ENCODE results near the gene UBE2S. TPM values are rescaled to one million over a fixed set of nuclear protein-coding genes. Genes with fewer than 3 reads are reported as not detected.

The UBE2S gene
- total RNA-seq, 1 experiment from 2014 or later, result 380 TPM

DNA sequence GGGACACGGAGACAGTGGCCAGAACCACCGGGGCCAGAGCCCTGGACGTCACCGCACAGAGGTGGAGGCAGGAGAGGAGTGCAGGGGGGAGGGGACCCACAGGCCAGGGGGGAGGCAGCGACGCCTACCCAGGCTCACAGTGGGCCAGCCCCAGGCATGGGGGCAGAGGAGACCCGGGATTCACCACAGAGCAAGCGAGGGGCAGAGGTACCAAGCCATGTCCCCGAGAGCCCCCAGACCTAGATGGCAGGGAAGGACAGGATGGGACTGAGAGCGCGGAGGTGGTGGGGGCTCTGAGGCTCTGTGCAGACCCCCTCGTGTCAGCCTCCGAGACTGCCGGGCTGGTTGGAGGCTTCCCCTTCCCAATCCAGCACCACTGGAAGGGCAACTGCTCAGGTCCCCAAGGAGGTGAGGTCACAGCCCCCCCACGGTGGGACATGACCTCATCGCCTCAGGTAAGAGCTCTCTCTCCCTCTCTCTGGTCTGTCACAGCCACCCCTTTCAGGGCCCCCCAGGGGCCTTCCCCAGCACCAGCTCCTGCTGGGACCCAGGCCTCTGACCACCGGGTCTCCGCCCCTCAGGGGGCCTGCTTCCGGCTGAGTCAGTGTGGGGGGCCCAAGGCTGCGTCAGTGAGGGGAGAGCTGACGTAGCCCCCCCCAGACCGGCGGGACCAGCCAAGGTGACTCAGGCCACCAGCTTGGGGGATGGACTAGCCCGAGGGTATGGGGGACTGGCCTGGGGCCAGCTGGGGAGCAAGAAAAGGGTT is 35.1 kb downstream of the UBE2S start:
- peak; percentile 73 for DNase-seq

DNA sequence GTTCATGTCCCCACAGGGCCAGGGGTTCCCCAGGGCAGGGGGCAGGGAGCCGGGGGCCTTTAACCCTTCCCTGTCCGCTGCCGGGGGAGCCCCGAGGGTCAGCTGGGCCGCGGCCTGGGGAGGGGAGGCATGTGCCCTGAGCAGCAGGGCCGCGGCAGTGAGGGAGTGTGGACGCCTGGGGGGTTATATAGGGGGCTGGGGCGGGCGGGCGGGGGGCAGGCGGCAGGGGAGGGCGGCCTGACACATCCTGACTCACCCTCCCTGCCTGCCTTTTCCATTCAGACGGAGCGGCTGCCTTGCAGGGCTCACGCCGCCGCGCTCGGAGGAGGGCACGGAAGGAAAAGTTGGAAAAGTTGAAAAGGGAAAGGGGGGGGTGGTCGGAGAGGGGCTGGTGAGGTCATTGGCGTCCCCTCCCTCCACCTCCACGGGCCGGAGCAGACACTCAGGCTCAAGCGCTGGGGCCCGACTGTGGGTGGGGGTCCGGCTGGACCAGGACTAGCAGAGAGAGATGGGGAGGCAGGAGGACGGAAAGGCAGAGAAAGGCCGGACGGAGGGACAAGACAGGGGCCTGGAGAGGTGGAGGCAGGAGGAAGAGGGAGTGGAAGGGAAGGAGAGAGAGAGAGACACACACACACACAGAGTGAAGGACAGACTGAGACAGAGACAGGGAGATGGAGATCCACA is 37.1 kb downstream of the UBE2S start, which contains the start of gene IL11:
IL11 (minus strand) TSS at position 159 of the 684 bp plus-strand sequence; CDS start at position 6, 153 bp downstream.
- H3K36me3 ChIP-seq (replicated peaks; ENCODE audit: control insufficient read depth, insufficient read depth, low read length), result no peaks in the 10 kb centered on the region
- H3K27me3 ChIP-seq (ENCODE audit: control insufficient read depth, insufficient read depth, low read length), result peaks cover 36% of the 10 kb centered on the region
- peak within 1 kb of the TSS; percentile 59 for H3K4me3 ChIP-seq (ENCODE audit: insufficient read depth, low read depth, low read length)
- DNase-seq, result no peak

More for the DNA sequence above, 35.1 kb downstream of the UBE2S start:
- Histone ChIP-seq H3K27me3 (ENCODE audit: control insufficient read depth, insufficient read depth, low read length) (peaks cover 39% of the 10 kb centered on the region), H3K4me3 (ENCODE audit: insufficient read depth, low read depth, low read length) (no peak overlapping the region), H3K36me3 (replicated peaks; ENCODE audit: control insufficient read depth, insufficient read depth, low read length) (no peaks in the 10 kb centered on the region)

DNA sequence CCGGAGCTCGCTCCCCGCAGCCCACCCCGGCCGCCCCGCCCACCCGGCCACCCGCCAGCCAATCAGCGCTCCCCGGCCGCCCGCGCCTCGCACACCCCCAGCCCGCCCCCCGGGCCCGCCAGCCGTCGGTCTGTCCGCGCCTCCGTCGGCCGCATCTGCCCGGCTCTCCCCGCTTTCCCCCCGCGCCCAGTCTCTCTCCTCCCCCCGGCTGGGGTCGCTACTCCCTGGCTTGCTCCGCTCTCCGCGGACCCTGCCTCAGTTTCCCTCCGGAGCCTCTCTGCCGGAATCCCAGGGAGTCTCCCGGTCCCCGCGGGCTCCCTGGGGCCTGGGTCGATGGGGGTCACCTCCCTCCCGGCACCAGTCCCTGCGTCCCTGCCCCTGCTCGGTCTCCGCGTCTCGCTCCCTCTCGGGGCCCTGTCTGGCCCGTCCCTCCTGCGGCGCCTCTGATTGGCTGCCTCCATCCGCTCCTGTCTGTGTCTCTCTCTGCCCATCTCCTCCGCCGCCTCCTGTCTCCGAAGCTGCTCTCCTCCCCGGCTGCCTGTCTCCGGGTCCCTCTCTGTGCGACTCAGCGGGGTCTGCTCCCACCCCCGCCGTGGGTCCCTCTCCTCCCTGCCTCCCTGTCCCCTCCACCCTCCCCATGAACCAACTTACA is 37.8 kb downstream of the UBE2S start:
- Histone ChIP-seq H3K27me3 (ENCODE audit: control insufficient read depth, insufficient read depth, low read length) (peaks cover 36% of the 10 kb centered on the region), H3K36me3 (replicated peaks; ENCODE audit: control insufficient read depth, insufficient read depth, low read length) (no peaks in the 10 kb centered on the region)
- DNase-seq, result peak; percentile 99

DNA sequence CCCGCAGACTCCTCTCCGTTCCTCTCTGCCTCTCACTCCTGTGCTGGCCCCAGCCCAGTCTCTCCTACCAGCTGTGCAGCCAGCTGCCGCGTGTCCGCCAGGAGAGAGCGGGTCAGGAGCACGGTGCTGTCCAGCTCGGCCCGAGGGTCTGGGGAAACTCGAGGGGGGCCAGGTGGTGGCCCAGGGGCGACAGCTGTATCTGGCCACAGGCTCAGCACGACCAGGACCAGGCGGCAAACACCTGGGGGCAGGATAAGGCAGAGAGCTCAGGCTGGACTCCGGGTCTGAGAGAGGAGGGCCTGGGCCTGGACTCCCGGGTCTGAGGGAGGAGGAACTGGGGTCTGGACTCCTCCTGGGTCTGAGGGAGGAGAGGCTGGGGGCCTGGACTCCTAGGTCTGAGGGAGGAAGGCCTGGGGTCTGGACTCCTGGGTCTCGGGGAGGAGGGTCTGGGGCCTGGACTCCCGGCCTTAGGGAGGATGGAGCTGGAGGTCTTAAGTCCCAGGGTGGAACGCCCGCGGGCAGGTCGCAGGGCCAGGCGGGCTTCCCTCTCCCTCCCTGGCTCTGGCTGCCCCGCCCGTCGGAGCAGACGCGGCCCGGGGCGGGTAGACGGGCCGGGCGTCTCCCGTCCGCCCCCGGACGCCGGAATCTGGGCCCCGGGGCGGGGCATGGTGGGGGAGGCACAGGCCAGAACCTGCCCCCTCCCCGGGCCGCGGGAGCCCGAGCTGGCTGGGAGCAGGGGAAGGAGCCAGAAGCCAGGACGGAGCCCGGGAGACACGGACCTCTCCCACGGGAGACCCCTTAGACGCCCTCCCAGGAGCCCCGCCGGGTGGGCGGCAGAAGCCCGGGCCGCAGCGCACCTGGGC is 38.7 kb downstream of the UBE2S start:
- no peaks in the 10 kb centered on the region for H3K36me3 ChIP-seq (replicated peaks; ENCODE audit: control insufficient read depth, insufficient read depth, low read length)
- H3K27me3 ChIP-seq (ENCODE audit: control insufficient read depth, insufficient read depth, low read length), result peaks cover 36% of the 10 kb centered on the region
- peak overlapping the region; percentile 59 for H3K4me3 ChIP-seq (ENCODE audit: insufficient read depth, low read depth, low read length)
- DNase-seq, result peak; percentile 92

More for the DNA sequence above, 37.8 kb downstream of the UBE2S start:
- H3K4me3 ChIP-seq (ENCODE audit: insufficient read depth, low read depth, low read length), result peak overlapping the region; percentile 59

DNA sequence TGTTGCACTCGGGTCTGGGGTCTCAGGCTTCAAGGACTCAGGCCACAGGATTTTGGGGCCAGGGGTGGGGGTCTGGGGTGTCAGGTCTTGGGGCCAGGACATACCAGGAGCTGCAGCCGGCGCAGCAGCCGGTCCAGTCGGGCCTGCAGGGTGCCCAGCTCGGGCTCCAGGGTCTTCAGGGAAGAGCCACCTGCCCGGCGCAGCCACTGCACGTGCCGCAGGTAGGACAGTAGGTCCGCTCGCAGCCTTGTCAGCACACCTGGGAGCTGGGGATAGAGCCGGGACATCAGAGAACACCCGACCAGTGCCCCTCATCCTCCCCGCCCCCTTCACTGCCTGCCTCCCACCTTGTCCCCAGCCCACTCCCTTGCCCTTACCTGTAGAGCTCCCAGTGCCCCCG is 39.5 kb downstream of the UBE2S start:
- H3K27me3 ChIP-seq (ENCODE audit: control insufficient read depth, insufficient read depth, low read length), result peaks cover 36% of the 10 kb centered on the region
- no peak overlapping the region for H3K4me3 ChIP-seq (ENCODE audit: insufficient read depth, low read depth, low read length)
- no peaks in the 10 kb centered on the region for H3K36me3 ChIP-seq (replicated peaks; ENCODE audit: control insufficient read depth, insufficient read depth, low read length)
- DNase-seq, result no peak

DNA sequence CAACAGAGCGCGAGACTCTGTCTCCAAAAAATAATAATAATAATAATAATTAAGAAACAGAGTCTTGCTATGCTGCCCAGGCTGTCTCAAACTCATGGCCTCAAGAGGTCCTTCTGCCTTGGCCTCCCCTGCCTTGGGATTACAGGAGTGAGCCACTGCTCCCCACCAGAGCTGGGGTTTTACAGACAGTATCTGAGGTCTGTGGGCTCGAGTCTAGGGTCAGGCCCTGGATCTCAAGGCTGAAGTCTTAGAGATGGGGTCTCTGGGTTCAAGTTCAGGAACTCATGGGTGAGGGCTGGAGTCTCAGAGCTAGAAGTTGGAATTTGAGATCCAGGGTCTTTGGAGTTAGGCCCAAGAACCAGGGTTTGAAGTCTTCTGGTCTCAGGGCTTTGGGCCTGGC is 40.8 kb downstream of the UBE2S start:
- no peaks in the 10 kb centered on the region for H3K36me3 ChIP-seq (replicated peaks; ENCODE audit: control insufficient read depth, insufficient read depth, low read length)
- no peak for DNase-seq
- H3K4me3 ChIP-seq (ENCODE audit: insufficient read depth, low read depth, low read length), result no peak overlapping the region
- H3K27me3 ChIP-seq (ENCODE audit: control insufficient read depth, insufficient read depth, low read length), result peaks cover 30% of the 10 kb centered on the region

DNA sequence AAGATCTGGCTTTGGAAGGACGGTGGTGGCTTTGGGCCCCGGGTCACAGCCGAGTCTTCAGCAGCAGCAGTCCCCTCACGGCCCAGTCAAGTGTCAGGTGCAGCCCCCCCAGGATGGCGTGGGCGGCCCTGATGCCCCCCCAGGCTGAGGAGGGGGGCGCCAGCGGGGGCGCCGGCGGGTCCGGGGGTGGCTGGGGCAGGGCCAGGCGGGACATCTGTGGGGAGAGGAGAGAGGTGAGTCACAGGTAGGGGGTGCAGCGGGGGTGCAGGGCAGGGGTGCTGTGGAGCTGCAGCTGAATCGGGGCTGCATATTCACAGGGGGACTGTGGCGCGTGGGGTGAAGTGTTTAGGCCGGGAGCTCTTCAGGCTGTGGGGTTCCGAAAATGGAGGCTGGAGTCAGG is 41.6 kb downstream of the UBE2S start:
- DNase-seq, result no peak
- no peak overlapping the region for H3K4me3 ChIP-seq (ENCODE audit: insufficient read depth, low read depth, low read length)
- H3K36me3 ChIP-seq (replicated peaks; ENCODE audit: control insufficient read depth, insufficient read depth, low read length), result no peaks in the 10 kb centered on the region
- H3K27me3 ChIP-seq (ENCODE audit: control insufficient read depth, insufficient read depth, low read length), result peaks cover 23% of the 10 kb centered on the region

DNA sequence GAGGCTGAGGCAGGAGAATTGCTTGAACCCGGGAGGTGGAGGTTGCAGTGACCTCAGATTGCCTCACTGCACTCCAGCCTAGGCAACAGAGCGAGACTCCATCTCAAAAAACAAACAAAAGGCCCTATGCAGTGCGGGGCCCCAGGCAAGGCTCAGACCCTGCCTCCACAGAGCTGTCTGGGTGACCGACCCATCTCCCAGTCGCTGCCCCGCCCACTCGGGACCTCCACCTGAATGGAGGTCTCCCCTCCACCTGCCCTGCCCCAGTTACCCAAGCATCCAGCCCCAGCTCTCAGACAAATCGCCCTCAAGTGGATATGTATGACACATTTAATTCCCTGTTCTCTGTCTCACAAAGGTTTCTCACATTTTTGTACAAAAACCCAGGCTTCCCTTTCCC is 42.3 kb downstream of the UBE2S start:
- Histone ChIP-seq H3K27me3 (ENCODE audit: control insufficient read depth, insufficient read depth, low read length) (peaks cover 18% of the 10 kb centered on the region), H3K36me3 (replicated peaks; ENCODE audit: control insufficient read depth, insufficient read depth, low read length) (no peaks in the 10 kb centered on the region), H3K4me3 (ENCODE audit: insufficient read depth, low read depth, low read length) (no peak overlapping the region)
- no peak for DNase-seq

DNA sequence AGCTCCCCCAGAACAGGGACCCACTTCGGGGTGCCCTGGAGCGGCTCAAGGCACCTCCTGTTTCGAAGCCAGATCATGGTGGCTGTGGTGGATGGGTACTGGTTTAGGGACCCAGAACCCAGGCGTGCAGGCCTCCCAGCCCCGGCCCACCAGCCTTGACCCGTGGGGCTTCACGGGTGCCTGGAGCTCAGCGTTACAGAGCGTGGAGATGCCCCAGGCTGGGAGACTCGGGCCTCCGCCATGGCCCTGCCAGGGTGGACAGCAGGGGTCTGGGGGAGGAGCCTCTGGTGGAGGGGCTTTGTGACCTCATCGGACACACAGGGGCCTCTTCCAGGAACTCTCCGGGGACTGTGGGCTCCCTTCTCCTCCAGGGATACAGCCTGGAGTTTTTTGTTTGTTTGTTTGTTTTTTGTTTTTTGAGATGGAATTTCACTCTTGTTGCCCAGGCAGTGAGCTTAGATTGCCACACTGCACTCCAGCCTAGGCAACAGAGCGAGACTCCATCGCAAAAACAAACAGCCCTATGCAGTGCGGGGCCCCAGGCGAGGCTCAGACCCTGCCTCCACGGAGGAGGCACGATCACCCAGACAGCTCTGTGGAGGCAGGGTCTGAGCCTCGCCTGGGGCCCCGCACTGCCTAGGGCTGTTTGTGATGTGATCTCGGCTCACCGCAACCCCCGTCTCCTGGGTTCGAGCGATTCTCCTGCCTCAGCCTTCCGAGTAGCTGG is 44.4 kb downstream of the UBE2S start, which contains the start of gene GARIN5B:
GARIN5B (minus strand) TSS at position 271 of the 727 bp plus-strand sequence; CDS start at position 77, 194 bp downstream.
- H3K36me3 ChIP-seq (replicated peaks; ENCODE audit: control insufficient read depth, insufficient read depth, low read length), result no peaks in the 10 kb centered on the region
- DNase-seq, result peak; percentile 87
- peaks cover 1% of the 10 kb centered on the region; the same call in 1 of the 2 replicates for H3K27me3 ChIP-seq (ENCODE audit: control insufficient read depth, insufficient read depth, low read length)

DNA sequence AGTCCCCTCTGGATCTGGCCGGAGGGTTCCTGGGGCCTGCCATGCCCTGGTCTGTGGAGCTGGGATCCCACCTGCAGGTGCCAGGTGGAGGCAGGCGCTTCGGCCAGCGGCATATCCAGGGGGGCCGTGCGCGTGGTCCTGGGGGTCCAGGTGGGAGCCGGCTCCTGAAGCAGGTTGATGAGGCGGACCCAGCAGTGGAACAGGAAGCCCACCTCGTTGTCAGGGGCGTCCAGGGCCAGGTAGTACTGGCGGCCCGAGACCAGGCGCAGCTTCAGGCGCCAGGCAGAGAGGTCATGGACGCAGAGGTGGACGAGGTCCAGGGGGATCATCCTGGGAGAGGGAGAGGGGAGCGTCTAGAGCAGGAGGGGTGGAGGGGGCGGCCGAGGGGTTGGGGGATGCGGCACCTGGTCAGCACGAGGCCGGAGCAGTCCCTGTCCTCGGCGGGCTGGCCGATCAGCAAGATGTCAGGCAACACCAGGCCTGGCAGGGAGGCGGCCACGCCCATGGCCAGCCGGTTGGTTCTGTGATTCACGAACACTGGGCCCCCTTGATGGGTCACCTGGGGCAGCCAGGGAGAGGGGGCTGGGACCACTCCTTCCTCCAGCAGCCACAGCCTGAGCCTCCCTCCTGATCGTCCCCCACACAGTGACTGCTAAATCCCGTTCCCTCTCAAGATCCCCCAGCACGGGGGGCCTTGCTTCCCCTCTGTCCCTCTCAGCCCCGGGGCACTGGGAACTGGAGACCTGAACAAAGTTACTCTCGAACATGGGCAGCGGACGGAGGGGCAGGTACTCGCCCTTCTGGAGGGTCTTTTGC is 45.2 kb downstream of the UBE2S start:
- H3K4me3 ChIP-seq (ENCODE audit: insufficient read depth, low read depth, low read length), result no peak overlapping the region
- H3K27me3 ChIP-seq (ENCODE audit: control insufficient read depth, insufficient read depth, low read length), result peaks cover under 1% of the 10 kb centered on the region; the same call in 1 of the 2 replicates
- H3K36me3 ChIP-seq (replicated peaks; ENCODE audit: control insufficient read depth, insufficient read depth, low read length), result no peaks in the 10 kb centered on the region
- peak; percentile 71 for DNase-seq

More for the DNA sequence above, 44.4 kb downstream of the UBE2S start, which contains the start of gene GARIN5B:
- no peak within 1 kb of the TSS for H3K4me3 ChIP-seq (ENCODE audit: insufficient read depth, low read depth, low read length)

DNA sequence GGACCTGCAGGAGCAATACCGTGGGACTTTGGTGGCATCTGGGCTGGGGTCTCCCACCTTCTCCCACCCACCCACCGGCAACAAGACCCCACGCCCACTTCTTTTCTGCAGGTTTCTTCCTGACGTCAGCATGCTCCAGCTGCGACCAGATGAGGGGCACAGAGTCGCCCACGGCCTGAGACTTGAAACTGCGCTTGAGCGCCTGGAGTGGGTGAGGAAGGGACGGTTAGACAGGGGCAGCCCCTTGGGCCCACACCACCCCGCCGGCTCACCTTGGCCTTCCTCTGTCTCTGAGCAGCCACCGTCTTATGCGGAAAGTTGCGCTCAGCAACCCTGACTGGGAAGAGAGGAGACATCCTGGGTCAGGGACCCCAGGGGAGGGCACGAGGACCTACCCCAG is 46.7 kb downstream of the UBE2S start:
- H3K4me3 ChIP-seq (ENCODE audit: insufficient read depth, low read depth, low read length), result no peak overlapping the region
- H3K36me3 ChIP-seq (replicated peaks; ENCODE audit: control insufficient read depth, insufficient read depth, low read length), result no peaks in the 10 kb centered on the region
- DNase-seq, result peak; percentile 43

DNA sequence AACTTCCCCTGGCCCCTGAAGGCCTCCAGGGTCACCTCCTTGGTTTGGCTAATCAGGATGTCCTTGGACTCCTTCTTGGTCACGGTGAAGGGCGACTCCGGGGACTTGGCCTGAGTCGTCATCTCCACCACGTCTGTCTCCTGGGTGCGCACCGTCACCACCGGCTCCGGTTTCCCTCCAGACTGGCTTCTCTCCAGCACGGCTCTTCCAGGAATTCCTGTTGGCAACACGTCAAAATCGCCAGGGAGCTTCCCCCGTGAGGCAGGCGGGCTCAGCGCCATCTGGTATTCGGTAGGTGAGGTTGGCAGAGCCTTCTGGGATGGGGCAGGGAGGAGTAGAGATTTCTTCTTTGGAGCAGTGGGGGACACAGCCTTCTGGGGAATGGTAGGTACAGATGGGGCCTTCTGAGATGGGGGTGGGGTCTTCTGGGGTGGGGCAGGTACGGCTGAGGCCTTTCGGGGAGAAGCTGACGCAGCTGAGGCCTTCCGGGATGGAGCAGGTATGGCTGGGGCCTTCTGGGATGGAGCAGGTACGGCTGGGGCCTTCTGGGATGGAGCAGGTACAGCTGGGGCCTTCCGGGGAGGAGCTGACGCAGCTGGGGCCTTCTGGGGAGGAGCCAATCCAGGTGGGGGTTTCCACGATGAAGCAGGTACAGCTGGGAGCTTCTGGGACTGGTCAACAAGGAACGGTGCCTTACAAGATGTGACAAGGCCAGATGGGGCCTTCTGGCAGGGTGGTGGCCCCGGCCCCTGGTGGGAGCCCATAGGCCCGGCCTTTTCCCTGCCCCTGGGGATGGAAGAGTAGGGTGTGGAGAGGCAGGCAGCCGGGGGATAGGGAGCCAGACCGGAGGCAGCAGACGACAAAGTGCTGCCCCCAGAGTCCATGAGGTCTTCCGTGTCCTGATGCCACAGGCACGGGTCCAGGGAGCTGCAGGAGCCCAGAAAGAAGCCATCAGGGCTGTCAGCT is 48.4 kb downstream of the UBE2S start:
- H3K27me3 ChIP-seq (ENCODE audit: control insufficient read depth, insufficient read depth, low read length), result peaks cover 22% of the 10 kb centered on the region
- DNase-seq, result peak; percentile 64
- no peak overlapping the region for H3K4me3 ChIP-seq (ENCODE audit: insufficient read depth, low read depth, low read length)
- H3K36me3 ChIP-seq (replicated peaks; ENCODE audit: control insufficient read depth, insufficient read depth, low read length), result no peaks in the 10 kb centered on the region

More for the DNA sequence above, 46.7 kb downstream of the UBE2S start:
- peaks cover 6% of the 10 kb centered on the region for H3K27me3 ChIP-seq (ENCODE audit: control insufficient read depth, insufficient read depth, low read length)

Measured in H7 (cell line).